Endometrial microvascular endothelial cells (primary cell): ENCODE results near the gene KCNT2. TPM values are rescaled to one million over a fixed set of nuclear protein-coding genes. Genes with fewer than 3 reads are reported as not detected.
"Not testable (repeated sequence)": the region's sequence is repeated elsewhere in the genome, so short reads cannot be mapped to it uniquely, and the experiment has no call there.

Source experiments
- in situ Hi-C: cut with HindIII; loops from 2 replicates; pipeline ENCODE4 v1.10.0; 2017; ENCODE audit warnings: low sequenced_read_pairs, low pct_unique_long_range_greater_than_20kb; ENCODE audit errors: inconsistent ontology term
- total RNA-seq: library from RNA; depleted of rRNA; stranded (reverse); fragments of >200 nt; gene quantifications from one replicate; pipeline ENCODE4 v1.2.3, GENCODE V29; 2015; ENCODE audit errors: inconsistent ontology term

The KCNT2 gene
- total RNA-seq, 1 donor from 2014 or later: not detected

DNA sequence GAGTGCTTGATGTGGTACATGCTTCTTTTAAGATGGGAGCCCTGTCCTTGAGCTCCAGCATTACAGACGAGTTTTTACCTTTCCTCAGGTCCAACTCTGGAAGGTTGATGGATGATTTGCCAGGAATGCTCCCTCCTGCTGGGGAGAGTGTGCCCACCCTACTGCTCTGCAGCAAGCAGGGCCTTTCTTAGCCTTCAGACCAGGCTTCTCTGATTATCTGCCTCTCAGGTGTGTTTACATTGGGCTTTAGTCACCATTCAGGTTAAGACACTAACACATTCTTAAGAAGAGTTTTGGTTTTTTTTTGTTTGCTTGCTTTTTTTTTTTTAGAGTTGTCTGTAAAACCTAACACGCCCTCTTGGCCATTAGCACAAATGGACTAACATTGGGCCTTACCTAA, 301.8 kb downstream of the KCNT2 start:
- in situ Hi-C loops: no loop called here

DNA sequence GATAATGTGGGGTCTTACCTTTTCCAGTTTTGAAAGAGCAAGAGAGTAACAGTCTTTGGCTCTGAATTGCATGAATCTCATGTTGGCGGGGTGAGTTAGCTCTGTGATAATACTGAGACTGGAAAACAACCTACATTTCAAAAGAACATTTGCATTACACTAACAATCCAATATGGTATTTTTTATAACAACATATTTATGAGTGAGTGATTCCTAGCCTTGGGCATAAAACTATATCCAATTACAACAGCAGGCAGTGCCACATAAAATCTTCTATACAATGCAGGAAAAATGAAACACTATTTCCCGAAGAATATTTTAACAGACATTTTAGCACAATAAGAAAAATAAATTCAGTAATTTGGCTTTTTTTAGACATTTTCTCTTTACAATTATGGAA, 303.0 kb downstream of the KCNT2 start:
- in situ Hi-C loops: no loop called here

DNA sequence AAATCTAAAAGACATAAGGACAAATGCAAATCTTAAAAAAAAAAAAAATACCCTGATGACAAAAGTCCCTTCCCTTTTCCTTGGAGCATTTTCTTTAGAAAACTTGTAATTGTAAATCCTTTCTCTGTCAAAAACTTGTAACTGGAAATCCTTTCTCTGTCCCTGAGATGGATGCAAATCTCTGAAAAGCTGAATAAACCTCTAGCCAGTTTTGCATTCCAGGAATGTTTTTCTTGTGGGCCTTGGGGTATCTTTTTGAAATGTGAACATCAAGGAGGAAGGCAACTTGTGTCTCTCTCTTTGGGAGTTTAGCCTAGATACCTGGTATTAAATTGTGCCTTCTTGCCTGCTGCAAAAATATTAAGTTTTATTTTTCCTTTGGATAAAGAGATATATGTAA, 305.3 kb downstream of the KCNT2 start:
- in situ Hi-C loops: no loop called here

DNA sequence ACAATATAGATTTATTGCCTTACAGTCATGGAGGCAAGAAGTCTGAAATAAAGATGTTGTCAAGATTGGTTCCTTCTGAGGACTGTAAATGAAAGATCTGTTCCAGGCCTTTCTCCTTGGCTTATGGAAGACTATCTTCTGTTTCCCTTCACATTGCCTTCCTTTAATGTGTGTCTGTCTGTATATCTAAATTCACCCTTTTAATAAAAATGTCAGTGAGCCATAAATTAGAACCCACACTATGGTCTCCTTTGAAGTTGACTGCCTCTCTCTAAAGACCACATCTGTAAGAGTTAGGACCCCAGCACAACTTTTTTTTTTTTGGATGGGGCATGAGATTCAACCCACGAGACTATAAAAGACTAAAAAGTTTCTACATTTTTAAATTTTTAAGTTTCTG, 305.8 kb downstream of the KCNT2 start:
- in situ Hi-C loops: no loop called here

DNA sequence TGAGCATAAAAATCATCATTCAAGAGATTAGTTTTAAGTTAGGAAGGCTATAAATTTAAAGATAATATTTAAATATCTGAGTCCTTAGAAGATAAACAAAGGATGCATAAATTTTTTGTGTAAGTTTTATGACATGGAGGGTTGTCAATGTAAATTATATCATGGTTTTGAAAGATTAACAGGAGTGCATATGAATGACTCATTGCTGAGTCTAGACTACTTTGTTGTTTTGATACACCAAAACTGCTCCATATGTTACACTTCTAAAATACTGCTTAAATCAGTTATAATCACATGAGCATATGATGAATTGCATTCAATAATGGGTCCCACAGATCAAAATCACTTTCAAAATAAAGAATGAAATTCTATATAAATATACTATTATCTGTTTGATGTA, 312.5 kb downstream of the KCNT2 start:
- in situ Hi-C loops: no loop called here

DNA sequence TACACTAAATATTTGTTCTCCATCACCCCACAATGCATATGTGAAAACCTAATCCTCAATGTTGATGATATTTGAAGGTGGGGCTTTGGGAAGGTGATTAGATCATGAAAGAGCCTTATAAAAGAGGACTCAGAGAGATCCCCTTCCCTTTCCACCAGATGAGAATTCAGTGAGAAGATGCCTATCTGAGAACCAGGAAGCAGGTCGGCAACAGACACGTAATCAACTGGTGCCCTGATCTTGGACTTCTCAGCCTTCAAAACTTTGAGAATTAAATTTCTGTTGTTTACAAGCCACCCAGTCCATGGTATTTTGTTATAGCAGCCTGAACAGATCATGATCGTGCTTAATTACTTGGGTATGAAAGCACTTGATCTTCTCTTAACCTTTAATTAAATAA, 329.4 kb downstream of the KCNT2 start:
- in situ Hi-C loops: no loop called here

DNA sequence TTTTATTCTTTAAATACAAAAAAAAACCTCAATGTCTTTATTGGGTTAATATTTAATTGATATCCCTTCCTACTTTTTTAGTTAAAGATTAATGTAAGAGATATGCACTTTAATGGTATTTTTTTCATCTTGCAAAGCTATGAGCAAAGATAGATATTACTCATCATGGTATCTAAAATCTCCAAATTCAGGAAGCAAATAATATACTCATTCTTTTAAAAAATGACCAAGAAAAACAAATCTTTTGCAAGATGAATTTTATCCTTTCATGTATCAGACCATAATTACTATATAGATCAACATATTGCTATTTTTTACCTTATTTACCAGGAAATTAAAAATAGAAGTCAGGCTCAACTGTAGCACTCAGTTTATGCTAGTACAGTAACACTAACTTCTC, 330.4 kb downstream of the KCNT2 start:
- in situ Hi-C loops: no loop called here

DNA sequence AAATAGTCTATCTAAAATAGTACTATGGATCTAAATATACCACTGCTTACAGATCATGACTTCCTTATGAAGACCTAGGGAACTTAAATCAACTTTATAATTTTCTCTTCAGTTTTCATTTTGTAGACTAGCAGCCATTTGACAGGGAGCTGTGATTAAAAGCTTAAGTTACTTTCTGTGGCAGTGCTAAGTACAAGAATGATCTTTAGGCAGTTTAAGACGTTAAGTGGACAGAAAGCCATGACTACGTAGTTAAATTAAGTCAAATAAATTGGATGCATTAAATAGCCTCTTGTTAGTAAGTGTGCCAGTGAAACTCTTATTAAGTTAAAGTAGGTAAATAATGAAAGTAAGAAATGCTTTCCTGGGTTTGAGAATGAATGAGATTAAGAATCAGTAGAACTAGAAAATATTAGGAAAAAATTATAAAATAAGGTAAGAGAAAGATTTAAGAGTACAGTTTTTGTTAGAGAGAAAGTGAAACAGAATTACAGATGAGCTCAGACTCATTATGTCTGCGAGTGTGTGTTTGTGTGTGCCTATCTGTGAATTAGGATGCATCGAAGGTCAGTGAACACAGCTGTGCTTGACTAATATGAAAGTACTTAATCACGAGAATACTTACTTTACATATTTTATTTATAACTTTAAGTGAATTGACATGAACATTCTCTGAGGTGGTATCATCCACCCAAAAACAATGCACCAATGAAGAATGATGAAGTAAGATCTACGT, 336.9 kb downstream of the KCNT2 start:
- in situ Hi-C loops: no loop called here

DNA sequence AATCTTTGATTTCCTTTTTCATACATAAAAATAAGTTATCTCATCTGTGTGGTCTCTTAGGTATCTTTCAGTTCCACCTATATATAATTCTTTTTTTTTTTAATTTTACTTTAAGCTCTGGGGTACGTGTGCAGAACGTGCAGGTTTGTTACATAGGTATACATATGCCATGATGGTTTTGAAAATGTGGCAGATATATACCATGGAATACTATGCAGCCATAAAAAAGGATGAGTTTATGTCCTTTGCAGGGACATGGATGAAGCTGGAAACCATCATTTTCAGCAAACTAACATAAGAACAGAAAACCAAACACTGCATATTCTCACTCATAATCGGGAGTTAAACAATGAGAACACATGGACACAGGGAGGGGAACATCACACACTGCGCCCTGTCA, 345.2 kb downstream of the KCNT2 start:
- in situ Hi-C loops: not testable (repeated sequence)

DNA sequence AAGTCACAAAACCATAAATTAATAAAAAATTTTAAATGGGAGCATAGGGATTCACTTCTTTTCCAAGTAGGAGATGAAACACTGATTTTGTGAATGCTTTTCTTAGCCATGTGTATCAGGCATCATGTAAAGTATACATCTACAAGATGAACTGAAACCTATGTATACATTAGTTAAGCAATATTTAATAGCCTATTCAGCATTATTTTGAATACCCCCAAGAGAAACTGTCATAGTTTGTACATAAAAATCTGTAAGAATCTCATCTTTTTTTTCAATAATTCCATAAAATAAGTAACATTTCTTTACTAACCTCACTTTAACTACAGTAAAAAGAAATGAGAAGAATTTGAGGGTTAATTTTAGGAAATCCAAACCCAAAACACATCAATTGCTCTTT, 348.0 kb downstream of the KCNT2 start:
- in situ Hi-C loops: no loop called here

DNA sequence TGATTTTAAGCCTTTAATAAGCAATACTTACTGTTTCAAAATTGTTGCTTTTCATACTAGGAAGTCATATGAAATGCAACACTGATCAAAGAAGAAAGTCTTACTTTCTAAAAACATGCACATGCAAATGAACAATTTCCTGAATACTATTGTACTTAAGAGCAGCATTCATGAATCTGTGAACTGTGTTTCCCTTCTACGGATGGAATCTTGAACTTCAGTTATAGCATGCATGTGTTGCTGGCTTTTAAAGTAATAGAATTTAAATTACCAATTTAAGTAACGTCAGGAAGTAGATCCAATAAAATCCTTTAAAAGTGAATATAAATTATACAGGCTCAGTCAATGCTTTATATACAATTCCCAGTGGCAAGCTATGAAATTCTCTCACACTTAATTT, 348.9 kb downstream of the KCNT2 start:
- in situ Hi-C loops: no loop called here

DNA sequence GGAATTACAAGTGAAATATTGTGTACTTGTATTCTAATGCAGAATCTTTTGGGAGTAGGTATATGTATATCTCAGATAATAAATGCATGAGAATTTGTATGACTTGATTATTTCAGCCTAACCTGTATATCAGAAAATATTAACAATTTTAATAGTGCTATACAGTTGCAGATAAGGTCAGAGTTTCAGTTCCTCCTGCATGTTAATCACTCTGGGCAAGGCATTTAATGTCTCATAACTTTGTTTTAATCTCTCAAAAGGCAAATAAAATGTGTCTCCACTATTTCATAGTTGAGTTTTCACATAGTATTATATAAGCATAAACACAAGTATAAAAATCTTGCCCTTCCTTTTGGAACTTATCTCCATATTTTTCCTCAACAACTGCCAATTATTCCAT, 352.5 kb downstream of the KCNT2 start:
- in situ Hi-C loops: no loop called here

DNA sequence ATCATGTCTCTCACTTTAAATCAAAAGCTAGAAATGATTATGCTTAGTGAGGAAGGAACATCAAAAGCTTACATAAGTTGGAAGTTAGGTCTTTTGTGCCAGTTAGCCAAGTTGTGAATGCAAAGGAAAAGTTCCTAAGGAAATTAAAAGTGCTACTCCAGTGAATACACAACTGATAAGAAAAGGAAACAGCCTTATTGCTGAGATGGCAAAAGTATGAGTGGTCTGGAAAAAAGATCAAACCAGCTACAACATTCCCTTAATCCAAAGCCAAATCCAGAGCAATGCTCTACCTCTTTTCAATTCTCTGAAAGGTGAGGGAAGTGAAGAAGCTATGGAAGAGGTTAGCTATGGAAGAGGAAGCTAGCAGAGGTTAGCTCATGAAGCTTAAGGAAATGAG, 378.7 kb downstream of the KCNT2 start:
- in situ Hi-C loops: no loop called here

DNA sequence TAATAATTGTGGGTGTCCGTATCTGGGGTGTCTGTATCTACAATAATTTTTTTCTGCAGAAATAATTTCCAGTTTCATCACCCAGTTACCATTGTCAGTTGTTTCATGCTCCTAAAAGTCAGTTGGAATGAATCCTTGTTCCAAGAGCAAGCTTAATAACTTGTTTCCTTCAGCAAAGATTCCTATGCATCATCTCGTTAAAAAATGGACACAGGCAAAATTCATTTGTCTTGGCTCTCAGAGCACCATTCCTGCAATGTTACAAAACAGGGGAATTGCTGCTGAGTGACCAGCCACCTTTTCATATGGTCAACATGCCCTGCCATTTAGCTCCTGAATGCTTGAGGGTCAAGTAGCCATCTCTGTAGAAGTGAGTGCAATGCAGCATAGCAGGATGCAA, 393.4 kb downstream of the KCNT2 start:
- in situ Hi-C loops: no loop called here

DNA sequence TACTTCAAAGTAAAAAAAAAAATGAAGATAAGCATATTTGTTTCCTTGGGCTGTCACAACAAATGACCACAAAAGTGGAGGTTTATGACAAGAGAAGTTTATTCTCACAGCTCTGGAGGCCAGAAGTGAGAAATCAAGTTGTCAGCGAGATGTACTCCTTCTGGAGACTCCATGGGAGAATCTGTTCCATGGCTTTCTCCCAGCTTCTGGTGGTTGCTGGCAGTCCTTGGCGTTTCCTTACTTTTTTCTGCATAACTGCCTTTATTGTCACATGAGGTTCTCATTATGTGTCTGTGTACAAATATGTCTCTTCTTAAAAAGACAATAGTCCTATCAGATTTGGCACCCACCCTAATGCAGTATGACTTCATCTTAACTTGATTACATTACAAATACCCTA, 398.3 kb downstream of the KCNT2 start:
- in situ Hi-C loops: no loop called here

DNA sequence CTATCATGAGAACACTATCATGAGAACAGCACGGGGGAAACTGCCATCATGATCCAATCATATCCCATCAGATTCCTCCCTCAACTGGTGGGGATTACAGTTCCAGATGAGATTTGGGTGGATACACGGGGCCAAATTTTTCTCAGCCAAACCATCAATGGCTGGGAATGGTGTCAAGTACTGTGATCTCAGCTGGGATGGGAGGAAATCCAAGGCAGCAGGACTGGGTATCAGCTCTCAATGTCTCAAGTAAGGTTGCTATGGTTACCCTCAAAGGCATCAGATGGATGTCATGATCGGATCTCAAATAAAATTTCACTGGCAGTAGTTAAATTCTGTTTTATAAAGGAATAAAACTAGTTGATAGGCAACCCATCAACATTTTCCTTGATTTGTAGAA, 399.0 kb downstream of the KCNT2 start:
- in situ Hi-C loops: no loop called here

DNA sequence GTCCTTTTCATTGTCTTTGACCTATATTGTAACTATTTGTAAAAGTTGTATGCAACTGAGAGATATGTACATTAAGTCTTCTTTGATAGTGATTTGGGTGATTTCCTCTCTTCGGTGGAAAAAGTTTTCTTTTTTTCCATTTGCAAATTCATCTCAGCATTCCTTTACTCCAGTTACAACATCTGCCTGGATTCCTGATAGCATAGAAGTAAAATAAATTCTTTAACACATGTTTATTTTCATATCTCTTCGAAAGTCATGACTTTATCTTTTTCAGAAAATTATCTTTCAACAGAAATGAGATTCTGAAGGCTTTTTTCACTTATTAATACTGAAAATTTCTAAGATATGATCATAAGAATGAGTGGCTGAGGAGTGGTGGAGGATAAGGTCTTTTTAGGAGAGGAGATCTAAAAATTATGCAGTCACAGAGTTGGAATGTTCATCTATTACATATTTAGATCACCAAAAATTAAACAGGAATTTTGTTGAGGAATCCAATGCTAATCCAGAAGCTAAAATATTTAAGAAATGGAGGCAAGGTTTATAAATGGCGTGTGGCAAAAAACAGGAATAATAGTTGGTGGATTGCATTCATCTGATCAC, 400.5 kb downstream of the KCNT2 start:
- in situ Hi-C loops: no loop called here

DNA sequence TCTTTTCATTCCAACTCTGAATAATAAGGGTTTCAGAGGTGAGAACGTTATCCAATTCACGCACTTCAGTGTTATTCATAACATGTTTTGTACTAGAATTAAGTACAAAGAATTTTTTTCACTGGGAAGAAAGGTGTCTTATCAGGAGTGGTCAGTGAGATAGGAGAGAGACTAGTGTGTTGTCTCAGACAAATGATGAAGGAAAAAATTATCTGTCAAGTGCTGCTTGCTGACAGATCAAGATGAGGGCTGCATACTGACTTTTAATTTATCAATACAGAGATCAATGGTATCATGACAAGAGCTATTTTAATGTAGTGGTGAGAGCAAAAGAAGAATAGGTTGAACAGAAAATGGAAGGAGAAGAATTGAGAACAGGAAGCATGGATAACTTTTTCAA, 402.4 kb downstream of the KCNT2 start:
- in situ Hi-C loops: no loop called here

DNA sequence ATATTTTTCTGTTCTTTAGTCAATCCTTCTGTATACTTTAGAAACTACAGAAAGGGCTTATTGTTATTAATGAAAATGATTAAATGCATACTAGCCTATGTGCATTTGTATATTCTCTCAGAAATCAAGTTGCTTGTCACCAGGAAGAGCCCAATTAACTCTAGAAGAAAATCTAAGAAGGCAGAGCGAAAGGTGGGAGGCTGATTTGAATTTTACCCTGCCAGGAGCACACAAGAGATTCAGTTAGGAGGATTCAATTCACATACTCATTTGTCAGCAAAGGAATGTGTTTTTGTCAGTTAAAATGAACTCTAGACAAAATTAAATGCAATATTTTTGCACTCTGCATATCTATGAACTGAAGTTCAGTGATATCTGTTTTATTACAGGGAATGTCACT, 411.8 kb downstream of the KCNT2 start:
- in situ Hi-C loops: no loop called here

DNA sequence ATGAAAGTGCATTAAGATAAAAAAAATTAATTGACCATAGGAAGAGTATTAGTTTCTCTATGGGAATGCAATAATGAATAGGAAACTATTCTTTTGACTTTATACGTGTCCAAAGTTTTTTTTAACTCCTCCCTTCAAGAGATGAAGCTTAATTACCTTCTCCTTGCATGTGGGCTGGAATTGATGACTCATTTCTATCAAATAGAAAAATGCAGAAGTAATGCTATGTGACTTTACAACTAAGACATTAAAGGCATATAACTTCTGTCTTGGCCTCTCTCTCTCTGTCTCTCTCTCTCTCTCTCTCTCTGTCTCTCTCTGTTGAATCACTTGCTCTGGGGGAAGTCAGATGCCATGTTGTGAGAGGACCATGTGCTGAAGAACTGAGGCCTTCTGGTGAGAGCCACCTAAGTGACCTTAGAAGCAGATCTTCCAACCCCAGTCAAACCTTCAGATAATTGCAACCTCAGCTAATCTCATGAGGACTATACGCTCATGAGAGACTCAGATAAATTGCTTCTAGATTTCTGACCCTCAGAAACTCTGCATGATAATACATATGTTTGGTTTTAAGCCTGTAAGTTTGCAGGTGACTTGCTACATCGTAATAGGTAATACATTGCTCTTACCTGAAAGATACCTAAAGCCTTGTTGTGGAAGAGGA, 414.2 kb downstream of the KCNT2 start:
- in situ Hi-C loops: no loop called here
